Ishikawa (cell line): ENCODE data around the gene SBF1.

ENCODE experiments used
- CEBPB ChIP-seq: IDR thresholded peaks from 2 replicates; pipeline ENCODE4 v1.6.1; 2012
- CREB1 ChIP-seq: IDR thresholded peaks from 2 replicates; pipeline ENCODE4 v1.6.1; 2012; ENCODE audit warnings: low read depth
- EGR1 ChIP-seq: IDR thresholded peaks from 2 replicates; pipeline ENCODE4 v1.6.1; 2012
- MAX ChIP-seq: IDR thresholded peaks from 2 replicates; pipeline ENCODE4 v1.6.1; 2012
- NFIC ChIP-seq: IDR thresholded peaks from 2 replicates; pipeline ENCODE4 v1.6.1; 2012
- RAD21 ChIP-seq: IDR thresholded peaks from 2 replicates; pipeline ENCODE4 v1.6.1; 2012; ENCODE audit warnings: low read depth
- REST ChIP-seq: IDR thresholded peaks from 2 replicates; pipeline ENCODE4 v1.6.1; 2012; ENCODE audit warnings: low read depth, mild to moderate bottlenecking
- TAF1 ChIP-seq: IDR thresholded peaks from 2 replicates; pipeline ENCODE4 v1.6.1; 2012; ENCODE audit warnings: low read depth, mild to moderate bottlenecking
- TEAD4 ChIP-seq: IDR thresholded peaks from 2 replicates; pipeline ENCODE4 v1.6.1; 2012
- USF1 ChIP-seq: IDR thresholded peaks from 2 replicates; pipeline ENCODE4 v1.6.1; 2012
- YY1 ChIP-seq: IDR thresholded peaks from 2 replicates; pipeline ENCODE4 v1.6.1; 2012; ENCODE audit warnings: low read depth

GRCh38 chr22:50505776-50506610 is 31.2 kb upstream of the SBF1 start:
- TF ChIP-seq YY1 (no peak), CEBPB (no peak), RAD21 (no peak), REST (no peak), TAF1 (no peak), USF1 (no peak), CREB1 (no peak), TEAD4 (no peak), MAX (no peak), NFIC (no peak), EGR1 (no peak)
